Measurements from ENCODE around the gene PLEKHG4B.

GRCh38 chr5:206927-207536, 115.1 kb downstream of the PLEKHG4B start:
- TF ChIP-seq CTCF (IDR thresholded peaks at IDR 0.05 in 2 of 3, conservative IDR thresholded peaks at IDR 0.05 in 1 of 3; ENCODE audit: borderline replicate concordance in 1 of 3, insufficient read depth in 1 of 3, low read depth in 2 of 3, low read length in 2 of 3), result no peak
- TF ChIP-seq TCF7L2 (IDR thresholded peaks at IDR 0.05; ENCODE audit: borderline replicate concordance, extremely low read depth, insufficient read depth, insufficient read length), result no peak
- no peak for TF ChIP-seq POLR2A (IDR thresholded peaks at IDR 0.05; ENCODE audit: borderline replicate concordance, extremely low read depth, insufficient read depth, insufficient read length)
- TF ChIP-seq SIN3A (IDR thresholded peaks at IDR 0.05; ENCODE audit: low read depth), result no peak
- no peak for TF ChIP-seq EZH2 (IDR thresholded peaks at IDR 0.05)
- no peak for TF ChIP-seq CBX3 (IDR thresholded peaks at IDR 0.05; ENCODE audit: low read depth)
- TF ChIP-seq RAD21 (IDR thresholded peaks at IDR 0.05; ENCODE audit: low read depth), result no peak
- TF ChIP-seq EZH2phosphoT487 (IDR thresholded peaks at IDR 0.05; ENCODE audit: borderline replicate concordance), result no peak
- TF ChIP-seq, protein P1, sequence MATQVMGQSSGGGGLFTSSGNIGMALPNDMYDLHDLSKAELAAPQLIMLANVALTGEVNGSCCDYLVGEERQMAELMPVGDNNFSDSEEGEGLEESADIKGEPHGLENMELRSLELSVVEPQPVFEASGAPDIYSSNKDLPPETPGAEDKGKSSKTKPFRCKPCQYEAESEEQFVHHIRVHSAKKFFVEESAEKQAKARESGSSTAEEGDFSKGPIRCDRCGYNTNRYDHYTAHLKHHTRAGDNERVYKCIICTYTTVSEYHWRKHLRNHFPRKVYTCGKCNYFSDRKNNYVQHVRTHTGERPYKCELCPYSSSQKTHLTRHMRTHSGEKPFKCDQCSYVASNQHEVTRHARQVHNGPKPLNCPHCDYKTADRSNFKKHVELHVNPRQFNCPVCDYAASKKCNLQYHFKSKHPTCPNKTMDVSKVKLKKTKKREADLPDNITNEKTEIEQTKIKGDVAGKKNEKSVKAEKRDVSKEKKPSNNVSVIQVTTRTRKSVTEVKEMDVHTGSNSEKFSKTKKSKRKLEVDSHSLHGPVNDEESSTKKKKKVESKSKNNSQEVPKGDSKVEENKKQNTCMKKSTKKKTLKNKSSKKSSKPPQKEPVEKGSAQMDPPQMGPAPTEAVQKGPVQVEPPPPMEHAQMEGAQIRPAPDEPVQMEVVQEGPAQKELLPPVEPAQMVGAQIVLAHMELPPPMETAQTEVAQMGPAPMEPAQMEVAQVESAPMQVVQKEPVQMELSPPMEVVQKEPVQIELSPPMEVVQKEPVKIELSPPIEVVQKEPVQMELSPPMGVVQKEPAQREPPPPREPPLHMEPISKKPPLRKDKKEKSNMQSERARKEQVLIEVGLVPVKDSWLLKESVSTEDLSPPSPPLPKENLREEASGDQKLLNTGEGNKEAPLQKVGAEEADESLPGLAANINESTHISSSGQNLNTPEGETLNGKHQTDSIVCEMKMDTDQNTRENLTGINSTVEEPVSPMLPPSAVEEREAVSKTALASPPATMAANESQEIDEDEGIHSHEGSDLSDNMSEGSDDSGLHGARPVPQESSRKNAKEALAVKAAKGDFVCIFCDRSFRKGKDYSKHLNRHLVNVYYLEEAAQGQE (IDR thresholded peaks at IDR 0.05; ENCODE audit: low read depth), result no peak
- TF ChIP-seq POLR2AphosphoS5 (IDR thresholded peaks at IDR 0.05; ENCODE audit: low read depth, low read length), result no peak
- TF ChIP-seq EGR1 (IDR thresholded peaks at IDR 0.05; ENCODE audit: low read depth), result no peak
- TF ChIP-seq CEBPB (IDR thresholded peaks at IDR 0.05; ENCODE audit: low read depth), result no peak
- TF ChIP-seq ZFX (IDR thresholded peaks at IDR 0.05), result no peak

Measured in HCT116 (cell line).